HFFc6 (cell line): ENCODE results near the gene SORCS3. TPM values are rescaled to one million over a fixed set of nuclear protein-coding genes. Genes with fewer than 3 reads are reported as not detected.

Source experiments
- DNase-seq: peaks from one replicate; pipeline ENCODE4 v3.0.0-alpha.2; 2018
- H3K27ac Mint-ChIP-seq: 2 replicates; pipeline ENCODE4 v1.8.0; 2020; ENCODE audit warnings: mild to moderate bottlenecking, mixed read lengths
- H3K27me3 Mint-ChIP-seq: 2 replicates; pipeline ENCODE4 v1.8.0; 2021; ENCODE audit warnings: mild to moderate bottlenecking, moderate library complexity, mixed read lengths; ENCODE audit not compliant: insufficient read depth
- H3K36me3 Mint-ChIP-seq: 2 replicates; pipeline ENCODE4 v1.8.0; 2021; ENCODE audit warnings: low read depth, mixed read lengths
- H3K4me1 Mint-ChIP-seq: 2 replicates; pipeline ENCODE4 v1.8.0; 2020; ENCODE audit warnings: low read depth, mixed read lengths
- H3K4me3 Mint-ChIP-seq: 2 replicates; pipeline ENCODE4 v1.8.0; 2020; ENCODE audit warnings: mild to moderate bottlenecking, moderate library complexity, mixed read lengths
- H3K9me3 Mint-ChIP-seq: 2 replicates; pipeline ENCODE4 v1.8.0; 2020; ENCODE audit warnings: mild to moderate bottlenecking, mixed read lengths
- CTCF ChIP-seq: fragments of 200-600 bp; sonication (generic); IDR thresholded peaks from 2 replicates; pipeline ENCODE4 v1.5.0; 2021; ENCODE audit warnings: antibody characterized with exemption, mild to moderate bottlenecking
- total RNA-seq, 6 experiments: library from RNA; stranded (reverse); fragmentation: NEBNext Ultra II Directional; extraction: Animal tissue kit (Norgen Biotek cat#: 25700); gene quantifications; 2 replicates in 1 of 6; 3 replicates in 5 of 6; pipeline ENCODE4 v1.2.3, GENCODE V29; 2021

Gene SORCS3
- total RNA-seq, 6 experiments from 2014 or later = not detected

- Mint-ChIP-seq H3K27ac (no peak overlapping the region), H3K4me3 (no peak overlapping the region), H3K27me3 (no peaks in the 10 kb centered on the region; the same call in 1 of the 2 replicates), H3K4me1 (no peaks in the 10 kb centered on the region), H3K9me3 (peaks cover 12% of the 10 kb centered on the region), H3K36me3 (no peaks in the 10 kb centered on the region)
- TF ChIP-seq CTCF = no peak
- no peak for DNase-seq
Observed at GRCh38 chr10:105241254-105241653, 600.2 kb downstream of the SORCS3 start.

GRCh38 chr10:105243381-105243780 lies 602.3 kb downstream of the SORCS3 start:
- no peak for DNase-seq
- H3K4me3 Mint-ChIP-seq = no peak overlapping the region
- no peak for TF ChIP-seq CTCF

GRCh38 chr10:105243825-105244224 lies 602.7 kb downstream of the SORCS3 start:
- TF ChIP-seq CTCF = no peak
- peaks cover 20% of the 10 kb centered on the region for H3K9me3 Mint-ChIP-seq
- H3K4me3 Mint-ChIP-seq = no peak overlapping the region

More at GRCh38 chr10:105243381-105243780, 602.3 kb downstream of the SORCS3 start:
- Mint-ChIP-seq H3K27me3 (no peaks in the 10 kb centered on the region; the same call in 1 of the 2 replicates), H3K9me3 (peaks cover 19% of the 10 kb centered on the region), H3K27ac (no peak overlapping the region), H3K4me1 (no peaks in the 10 kb centered on the region), H3K36me3 (no peaks in the 10 kb centered on the region)

GRCh38 chr10:105247831-105248499 lies 606.9 kb downstream of the SORCS3 start:
- no peaks in the 10 kb centered on the region for H3K4me1 Mint-ChIP-seq
- no peak for DNase-seq
- no peak overlapping the region for H3K27ac Mint-ChIP-seq
- no peaks in the 10 kb centered on the region for H3K36me3 Mint-ChIP-seq
- no peaks in the 10 kb centered on the region; the same call in 1 of the 2 replicates for H3K27me3 Mint-ChIP-seq
- peaks cover 43% of the 10 kb centered on the region for H3K9me3 Mint-ChIP-seq
- no peak overlapping the region for H3K4me3 Mint-ChIP-seq
- no peak for TF ChIP-seq CTCF

More at GRCh38 chr10:105243825-105244224, 602.7 kb downstream of the SORCS3 start:
- H3K36me3 Mint-ChIP-seq = no peaks in the 10 kb centered on the region
- DNase-seq = no peak
- no peaks in the 10 kb centered on the region for H3K4me1 Mint-ChIP-seq
- H3K27me3 Mint-ChIP-seq = no peaks in the 10 kb centered on the region; the same call in 1 of the 2 replicates
- H3K27ac Mint-ChIP-seq = no peak overlapping the region

GRCh38 chr10:105252911-105253310 lies 611.8 kb downstream of the SORCS3 start:
- H3K36me3 Mint-ChIP-seq = no peaks in the 10 kb centered on the region
- no peaks in the 10 kb centered on the region for H3K4me1 Mint-ChIP-seq
- no peak overlapping the region for H3K27ac Mint-ChIP-seq
- H3K4me3 Mint-ChIP-seq = no peak overlapping the region
- TF ChIP-seq CTCF = no peak
- H3K27me3 Mint-ChIP-seq = no peaks in the 10 kb centered on the region; the same call in 1 of the 2 replicates
- peaks cover 49% of the 10 kb centered on the region for H3K9me3 Mint-ChIP-seq
- DNase-seq = no peak
